Vagina (tissue), 2 donors: Measurements from ENCODE around the gene HSBP1.

Source experiments
- CTCF ChIP-seq, 3 experiments: fragments of 450-650 bp in 2 of 3; fragments of 200-600 bp in 1 of 3; sonication (generic) in 1 of 3; IDR thresholded peaks; one replicate each; pipeline ENCODE4 v1.5.1; 2017 to 2019; ENCODE audit warnings: antibody characterized with exemption in 3 of 3, mild to moderate bottlenecking in 2 of 3, moderate library complexity in 2 of 3
- POLR2A ChIP-seq, 2 donors: fragments of 450-650 bp; IDR thresholded peaks; one replicate each; pipeline ENCODE4 v1.6.1; 2017; ENCODE audit warnings: antibody characterized with exemption in 2 of 2, mild to moderate bottlenecking in 2 of 2, moderate library complexity in 2 of 2
- POLR2AphosphoS5 ChIP-seq, 2 donors: sonication (generic); formaldehyde crosslinking; IDR thresholded peaks; one replicate each; pipeline ENCODE4 v1.9.0; 2017; ENCODE audit warnings: antibody characterized with exemption in 2 of 2, mild to moderate bottlenecking in 2 of 2, low read depth in 1 of 2; ENCODE audit not compliant: insufficient read depth in 1 of 2

- TF ChIP-seq CTCF (IDR thresholded peaks at IDR 0.05) (no peak), POLR2A (IDR thresholded peaks at IDR 0.05) (no peak), POLR2AphosphoS5 (IDR thresholded peaks at IDR 0.05; ENCODE audit: insufficient read depth in 1 of 2, low read depth in 1 of 2) (no peak)
Observed at GRCh38 chr16:83803811-83804210, 4.0 kb upstream of the HSBP1 start.
